ENCODE results near the gene AQP11. TPM values are rescaled to one million over a fixed set of nuclear protein-coding genes. Genes with fewer than 3 reads are reported as not detected.
"Not testable (repeated sequence)": the region's sequence is repeated elsewhere in the genome, so short reads cannot be mapped to it uniquely, and the experiment has no call there.

AQP11 gene
- total RNA-seq, 2 donors from 2014 or later: 6.9 to 16.6 TPM

DNA sequence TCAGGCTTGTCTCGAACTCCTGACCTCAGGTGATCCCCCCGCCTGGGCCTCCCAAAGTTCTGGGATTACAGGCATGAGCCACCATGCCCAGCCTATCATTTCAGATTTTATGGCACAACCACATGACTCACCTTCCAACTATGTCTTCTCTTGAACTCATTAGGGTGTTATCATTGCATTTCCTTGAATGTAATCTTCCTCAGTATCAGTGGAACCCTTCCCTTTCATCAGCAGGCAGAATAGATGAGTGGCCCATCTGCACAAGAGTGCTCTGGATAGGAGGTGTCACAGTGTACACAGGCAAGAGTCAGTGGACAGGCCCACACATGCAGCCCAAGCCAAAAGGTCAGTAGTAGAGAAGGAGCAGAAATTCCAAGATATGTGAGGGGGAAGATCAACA, 29.1 kb upstream of the AQP11 start:
- Histone ChIP-seq H3K27ac (no peak overlapping the region), H3K9me3 (no peaks in the 10 kb centered on the region), H3K27me3 (replicated peaks; ENCODE audit: insufficient read depth) (no peaks in the 10 kb centered on the region), H3K36me3 (no peaks in the 10 kb centered on the region), H3K4me3 (no peak overlapping the region), H3K4me1 (replicated peaks) (no peaks in the 10 kb centered on the region)
- DNase-seq (ENCODE audit: low spot score): no peak
- WGBS: 84% methylated on average over 2 of the region's 2 CpGs
- intact Hi-C loops (cut with DNase I): no loop called here
- TF ChIP-seq POLR2AphosphoS5 (IDR thresholded peaks at IDR 0.05) (no peak), POLR2A (IDR thresholded peaks at IDR 0.05) (no peak), CTCF (IDR thresholded peaks at IDR 0.05) (no peak)

- TF ChIP-seq POLR2AphosphoS5 (IDR thresholded peaks at IDR 0.05) (no peak), CTCF (IDR thresholded peaks at IDR 0.05) (no peak), POLR2A (IDR thresholded peaks at IDR 0.05) (no peak)
- Histone ChIP-seq H3K27me3 (replicated peaks; ENCODE audit: insufficient read depth) (no peaks in the 10 kb centered on the region), H3K36me3 (no peaks in the 10 kb centered on the region), H3K4me1 (replicated peaks) (no peaks in the 10 kb centered on the region), H3K9me3 (no peaks in the 10 kb centered on the region), H3K4me3 (no peak overlapping the region), H3K27ac (no peak overlapping the region)
- DNase-seq (ENCODE audit: low spot score): no peak
- WGBS: 100% methylated on average over 1 of the region's 1 CpG
- intact Hi-C loops (cut with DNase I): no loop called here
These were observed 28.5 kb upstream of the AQP11 start for GRCh38 chr11:77561257-77561656.

DNA sequence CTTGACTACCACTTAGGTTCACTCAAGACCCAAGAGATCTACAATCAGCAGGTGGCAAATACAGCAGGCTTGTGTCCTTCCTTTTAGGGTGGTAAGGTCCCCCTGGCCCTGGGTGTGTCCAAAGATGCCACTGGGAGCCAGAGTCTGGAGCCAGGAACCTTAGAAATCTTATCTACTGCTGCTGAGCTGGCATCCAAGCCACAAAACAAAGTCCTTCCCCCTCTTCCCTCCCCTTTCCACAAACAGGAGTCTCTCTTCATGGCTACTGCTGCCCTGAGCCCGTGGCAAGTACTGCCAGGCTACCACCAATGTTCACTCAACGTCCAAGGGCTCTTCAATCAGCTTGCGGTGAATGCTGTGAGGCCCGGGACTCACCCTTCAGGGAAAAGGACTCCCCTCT, 21.4 kb upstream of the AQP11 start:
- H3K36me3 ChIP-seq: no peaks in the 10 kb centered on the region
- no peak for TF ChIP-seq POLR2AphosphoS5 (IDR thresholded peaks at IDR 0.05)
- no peak for TF ChIP-seq POLR2A (IDR thresholded peaks at IDR 0.05)
- no peak for TF ChIP-seq CTCF (IDR thresholded peaks at IDR 0.05)
- no peaks in the 10 kb centered on the region for H3K27me3 ChIP-seq (replicated peaks; ENCODE audit: insufficient read depth)
- WGBS: 96% methylated on average over 4 of the region's 4 CpGs
- H3K9me3 ChIP-seq: no peaks in the 10 kb centered on the region
- intact Hi-C loops (cut with DNase I): no loop called here
- H3K27ac ChIP-seq: no peak overlapping the region
- H3K4me1 ChIP-seq (replicated peaks): peaks cover 4% of the 10 kb centered on the region
- no peak for DNase-seq (ENCODE audit: low spot score)
- no peak overlapping the region for H3K4me3 ChIP-seq

- H3K4me3 ChIP-seq: no peak overlapping the region
- TF ChIP-seq CTCF (IDR thresholded peaks at IDR 0.05): no peak
- no peak for TF ChIP-seq POLR2AphosphoS5 (IDR thresholded peaks at IDR 0.05)
- TF ChIP-seq POLR2A (IDR thresholded peaks at IDR 0.05): no peak
- H3K27me3 ChIP-seq (replicated peaks; ENCODE audit: insufficient read depth): no peaks in the 10 kb centered on the region
- H3K9me3 ChIP-seq: no peaks in the 10 kb centered on the region
- peaks cover 4% of the 10 kb centered on the region for H3K4me1 ChIP-seq (replicated peaks)
- DNase-seq (ENCODE audit: low spot score): no peak
- WGBS: 89% methylated on average over 3 of the region's 3 CpGs
- intact Hi-C loops (cut with DNase I): no loop called here
- H3K36me3 ChIP-seq: no peaks in the 10 kb centered on the region
- no peak overlapping the region for H3K27ac ChIP-seq
These were observed 20.7 kb upstream of the AQP11 start for GRCh38 chr11:77568916-77569675.

GRCh38 chr11:77569676-77570070, 20.1 kb upstream of the AQP11 start:
- no peak for TF ChIP-seq CTCF (IDR thresholded peaks at IDR 0.05)
- no peak for TF ChIP-seq POLR2A (IDR thresholded peaks at IDR 0.05)
- TF ChIP-seq POLR2AphosphoS5 (IDR thresholded peaks at IDR 0.05): no peak
- Histone ChIP-seq H3K27ac (no peak overlapping the region), H3K4me1 (replicated peaks) (peaks cover 4% of the 10 kb centered on the region), H3K36me3 (no peaks in the 10 kb centered on the region), H3K27me3 (replicated peaks; ENCODE audit: insufficient read depth) (no peaks in the 10 kb centered on the region), H3K4me3 (no peak overlapping the region), H3K9me3 (no peaks in the 10 kb centered on the region)
- 91% methylated on average over 2 of the region's 2 CpGs for WGBS
- no peak for DNase-seq (ENCODE audit: low spot score)
- intact Hi-C loops (cut with DNase I): no loop called here

DNA sequence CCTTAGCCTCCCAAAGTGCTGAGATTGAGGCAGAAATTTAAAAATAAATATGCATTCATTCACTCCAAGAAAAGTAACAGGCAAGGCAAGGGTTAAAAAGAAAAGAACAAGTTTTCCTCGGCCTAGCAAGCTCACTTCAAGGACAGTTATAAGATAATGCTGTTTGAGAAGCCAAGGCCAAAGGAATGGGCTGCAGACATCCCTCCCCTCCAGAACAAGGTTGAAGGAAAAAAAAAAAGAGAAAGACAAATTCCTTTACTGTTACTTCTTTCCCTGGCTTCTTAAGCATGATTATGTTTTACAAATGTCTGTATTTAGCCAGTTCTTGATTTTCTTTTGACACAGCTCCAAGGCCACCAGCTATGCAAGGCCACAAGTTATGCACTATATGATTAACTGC, 18.9 kb upstream of the AQP11 start:
- H3K9me3 ChIP-seq; H3K27me3 ChIP-seq (replicated peaks; ENCODE audit: insufficient read depth); DNase-seq (ENCODE audit: low spot score); intact Hi-C loops (cut with DNase I); H3K4me1 ChIP-seq (replicated peaks); H3K4me3 ChIP-seq; H3K36me3 ChIP-seq; H3K27ac ChIP-seq: not testable (repeated sequence)
- WGBS: 17% methylated on average over 1 of the region's 1 CpG

- H3K4me1 ChIP-seq (replicated peaks); H3K9me3 ChIP-seq; DNase-seq (ENCODE audit: low spot score); H3K27ac ChIP-seq; H3K27me3 ChIP-seq (replicated peaks; ENCODE audit: insufficient read depth); H3K4me3 ChIP-seq; intact Hi-C loops (cut with DNase I); H3K36me3 ChIP-seq: not testable (repeated sequence)
- WGBS: 5% methylated on average over 1 of the region's 1 CpG
These were observed 14.3 kb upstream of the AQP11 start for GRCh38 chr11:77575428-77575827.
